SK-N-SH (cell line): Measurements from ENCODE around the gene NPAT. TPM values are rescaled to one million over a fixed set of nuclear protein-coding genes. Genes with fewer than 3 reads are reported as not detected.

Experiments used
- CTCF ChIA-PET: fragments of 300-600, 350-600 bp; formaldehyde crosslinking; extraction: SDS; loops from one replicate; lab custom pipeline; 2021; lab: Yijun Ruan, JAX
- POLR2A ChIA-PET: fragments of 350-600 bp; sonication (Branson Sonifier 250); formaldehyde crosslinking; extraction: SDS; loops from one replicate; lab custom pipeline; 2020; ENCODE audit warnings: antibody characterized with exemption, inconsistent platforms; lab: Yijun Ruan, JAX
- DNase-seq: peaks from one replicate; pipeline ENCODE4 v3.0.0; 2012
- H2AFZ ChIP-seq: fragments of 200-600 bp; sonication (generic); 2 replicates; pipeline ENCODE4 v1.8.1; 2016; ENCODE audit warnings: antibody characterized with exemption, mild to moderate bottlenecking, low read depth
- H3F3A ChIP-seq: fragments of 200-600 bp; sonication (generic); replicated peaks from 2 replicates; pipeline ENCODE3; 2016; ENCODE audit warnings: antibody characterized with exemption, mild to moderate bottlenecking; ENCODE audit not compliant: insufficient read depth
- H3K27ac ChIP-seq, 2 experiments: fragments of 200-500 bp in 1 of 2; fragments of 200-600 bp in 1 of 2; sonication (Bioruptor generic) in 1 of 2; sonication (generic), shearing (Covaris generic) in 1 of 2; 2 replicates each; pipeline versions ENCODE4 v1.5.1 to v1.6.1; 2014 to 2016; ENCODE audit warnings: low read depth in 2 of 2, inconsistent platforms in 1 of 2, low read length in 1 of 2, mild to moderate bottlenecking in 1 of 2, mixed read lengths in 1 of 2
- H3K27me3 ChIP-seq: fragments of 200-600 bp; sonication (generic), shearing (Covaris generic); 2 replicates; pipeline ENCODE4 v1.6.1; 2016; ENCODE audit warnings: mixed run types; ENCODE audit not compliant: insufficient read depth
- H3K36me3 ChIP-seq, 2 experiments: fragments of 200-500 bp in 1 of 2; fragments of 200-600 bp in 1 of 2; sonication (Bioruptor generic) in 1 of 2; sonication (generic) in 1 of 2; replicated peaks in 1 of 2; 2 replicates each; pipeline versions ENCODE3 to v1.5.1; 2014 to 2016; ENCODE audit warnings: low read length in 1 of 2, mild to moderate bottlenecking in 1 of 2; ENCODE audit not compliant: insufficient read depth in 2 of 2, control insufficient read depth in 1 of 2
- H3K4me1 ChIP-seq, 2 experiments: fragments of 200-500 bp in 1 of 2; fragments of 200-600 bp in 1 of 2; sonication (Bioruptor generic) in 1 of 2; sonication (generic), shearing (Covaris generic) in 1 of 2; 2 replicates each; pipeline versions ENCODE4 v1.5.1 to v1.6.1; 2014 to 2016; ENCODE audit warnings: low read depth in 1 of 2, low read length in 1 of 2, mixed run types in 1 of 2; ENCODE audit not compliant: insufficient read depth in 2 of 2, control insufficient read depth in 1 of 2
- H3K4me2 ChIP-seq: fragments of 200-600 bp; sonication (generic), shearing (Covaris generic); 2 replicates; pipeline ENCODE4 v1.6.1; 2017; ENCODE audit warnings: mixed run types
- H3K4me3 ChIP-seq, 2 experiments: fragments of 200-500 bp in 1 of 2; fragments of 200-600 bp in 1 of 2; sonication (Bioruptor generic) in 1 of 2; sonication (generic), shearing (Covaris generic) in 1 of 2; 2 replicates each; pipeline versions ENCODE4 v1.5.1 to v1.8.1; 2014 to 2016; ENCODE audit warnings: low read depth in 2 of 2, inconsistent platforms in 1 of 2, low read length in 1 of 2, mild to moderate bottlenecking in 1 of 2, mixed read lengths in 1 of 2, moderate library complexity in 1 of 2
- H3K79me2 ChIP-seq: fragments of 200-600 bp; sonication (generic); 2 replicates; pipeline ENCODE4 v1.8.1; 2017; ENCODE audit warnings: mild to moderate bottlenecking; ENCODE audit not compliant: insufficient read depth
- H3K9ac ChIP-seq: fragments of 200-600 bp; sonication (generic); 2 replicates; pipeline ENCODE4 v1.6.1; 2017; ENCODE audit warnings: mixed run types
- H3K9me2 ChIP-seq: fragments of 200-600 bp; sonication (generic); 2 replicates; pipeline ENCODE4 v1.6.1; 2017; ENCODE audit warnings: mixed run types
- H3K9me3 ChIP-seq: fragments of 200-600 bp; sonication (generic); 2 replicates; pipeline ENCODE4 v1.6.1; 2017; ENCODE audit warnings: mixed run types, mild to moderate bottlenecking, moderate library complexity
- H4K20me1 ChIP-seq: fragments of 200-600 bp; sonication (generic); 2 replicates; pipeline ENCODE4 v1.6.1; 2017; ENCODE audit warnings: mild to moderate bottlenecking, mixed run types; ENCODE audit not compliant: insufficient read depth
- CTCF ChIP-seq: fragments of 200-600 bp; sonication (generic); IDR thresholded peaks from 2 replicates; pipeline ENCODE4 v1.6.1; 2017; ENCODE audit warnings: antibody characterized with exemption, mild to moderate bottlenecking, moderate library complexity
- EP300 ChIP-seq, 2 experiments: IDR thresholded peaks; 2 replicates each; pipeline versions ENCODE4 v1.4.0 to v1.6.1; 2012; ENCODE audit warnings: borderline replicate concordance in 1 of 2, low read depth in 1 of 2, low read length in 1 of 2
- FOXJ3 ChIP-seq: sonication (generic); formaldehyde crosslinking; IDR thresholded peaks from 2 replicates; pipeline ENCODE4 v1.5.1; 2020; ENCODE audit warnings: mild to moderate bottlenecking, missing genetic modification reagents
- GATA2 ChIP-seq: sonication (generic); formaldehyde crosslinking; IDR thresholded peaks from 2 replicates; pipeline ENCODE4 v1.5.0; 2020; ENCODE audit warnings: mild to moderate bottlenecking, missing genetic modification reagents
- JUND ChIP-seq: IDR thresholded peaks from 2 replicates; pipeline ENCODE4 v1.4.0; 2012
- MEF2A ChIP-seq: IDR thresholded peaks from 2 replicates; pipeline ENCODE4 v1.4.0; 2012; ENCODE audit warnings: low read depth, borderline replicate concordance
- MXI1 ChIP-seq: IDR thresholded peaks from 2 replicates; pipeline ENCODE4 v1.6.1; 2012; ENCODE audit warnings: mild to moderate bottlenecking, low read depth, low read length, improper control_type of control experiment
- NFIC ChIP-seq: IDR thresholded peaks from 2 replicates; pipeline ENCODE4 v1.4.0; 2012; ENCODE audit warnings: borderline replicate concordance
- POLR2AphosphoS5 ChIP-seq: IDR thresholded peaks from 2 replicates; pipeline ENCODE4 v1.6.1; 2012; ENCODE audit warnings: low read depth, low read length
- RAD21 ChIP-seq: IDR thresholded peaks from 2 replicates; pipeline ENCODE4 v1.6.1; 2012; ENCODE audit warnings: mild to moderate bottlenecking, low read length
- RCOR1 ChIP-seq: fragments of 150-350 bp; IDR thresholded peaks from 2 replicates; pipeline ENCODE4 v1.6.1; 2017; ENCODE audit warnings: antibody characterized with exemption, low read length
- REST ChIP-seq: IDR thresholded peaks from 2 replicates; pipeline ENCODE4 v1.6.1; 2012; ENCODE audit warnings: mild to moderate bottlenecking, low read depth, low read length, moderate library complexity
- RXRA ChIP-seq: IDR thresholded peaks from 2 replicates; pipeline ENCODE4 v1.4.0; 2012; ENCODE audit warnings: low read depth, mild to moderate bottlenecking, borderline replicate concordance
- SMC3 ChIP-seq: IDR thresholded peaks from 2 replicates; pipeline ENCODE4 v1.6.1; 2012; ENCODE audit warnings: low read depth, low read length, improper control_type of control experiment
- TAF1 ChIP-seq: IDR thresholded peaks from 2 replicates; pipeline ENCODE4 v1.6.1; 2012; ENCODE audit warnings: low read depth, mild to moderate bottlenecking, low read length, moderate library complexity, borderline replicate concordance
- TEAD4 ChIP-seq: IDR thresholded peaks from 2 replicates; pipeline ENCODE4 v1.4.0; 2012; ENCODE audit warnings: mild to moderate bottlenecking, borderline replicate concordance; ENCODE audit not compliant: insufficient read depth
- YY1 ChIP-seq: IDR thresholded peaks from 2 replicates; pipeline ENCODE4 v1.4.0; 2012; ENCODE audit warnings: low read depth, mild to moderate bottlenecking
- polyA plus RNA-seq, 3 experiments: library from polyadenylated mRNA; depleted of rRNA; stranded (reverse); fragments of >200 nt; gene quantifications; 2 replicates each; pipeline ENCODE4 v1.2.3, GENCODE V29; 2012
- TF ChIP-seq, protein P1 (sequence below): fragments of 150-350 bp; IDR thresholded peaks from 2 replicates; pipeline ENCODE4 v1.6.1; 2016; ENCODE audit warnings: mild to moderate bottlenecking, low read depth, low read length

The NPAT gene
- polyA plus RNA-seq, 1 of the 3 experiments (the other 2 are of a cell fraction): 2.1 TPM

DNA sequence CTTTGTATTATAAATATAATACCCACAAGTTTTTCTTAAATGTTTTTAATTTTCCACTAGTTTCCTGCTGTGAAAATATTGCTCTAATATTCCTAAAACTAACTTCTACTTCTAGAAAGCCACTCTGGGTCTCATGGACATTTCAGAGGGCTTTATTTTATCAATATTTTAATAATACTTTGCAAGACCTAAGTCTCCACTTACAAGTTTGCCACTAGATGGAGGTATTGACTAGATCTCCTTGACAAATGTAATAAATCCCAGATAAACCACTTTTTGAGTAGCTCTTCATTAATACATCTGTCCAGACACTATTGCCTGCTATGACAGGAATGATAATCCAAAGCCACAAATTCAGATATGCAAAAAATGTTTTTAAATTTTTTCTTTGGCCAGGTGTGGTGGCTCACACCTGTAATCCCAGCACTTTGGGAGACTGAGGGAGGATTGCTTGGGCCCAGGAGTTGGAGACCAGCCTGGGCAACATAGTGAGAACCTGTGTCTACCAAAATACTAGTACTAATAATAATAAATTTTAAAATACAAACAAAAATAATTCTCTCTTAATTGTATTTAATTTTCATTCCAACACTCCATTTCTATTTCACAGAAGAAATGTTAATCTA, 104.6 kb downstream of the NPAT start:
- no peaks in the 10 kb centered on the region for H3K9me3 ChIP-seq
- no peaks in the 10 kb centered on the region for H3K36me3 ChIP-seq
- ChIA-PET CTCF (interaction anchor here (0.6 to 2.6 kb wide), 21 partner anchors 9 to 538 kb away, joined by 3 to 30 read pairs (median 4); partner anchors contain the start of genes ATM and NPAT), POLR2A (no interaction called here)
- H3K9ac ChIP-seq: no peak overlapping the region
- H4K20me1 ChIP-seq: no peaks in the 10 kb centered on the region
- peak; percentile 44 for DNase-seq
- peaks cover 0 to 5% of the 10 kb centered on the region in 2 experiments; a peak in 2 of 4 replicates for H3K4me1 ChIP-seq
- no peak overlapping the region for H3K27ac ChIP-seq
- peaks cover 15% of the 10 kb centered on the region for H3K79me2 ChIP-seq
- H3K9me2 ChIP-seq: no peaks in the 10 kb centered on the region
- H3F3A ChIP-seq: peaks cover 10% of the 10 kb centered on the region
- TF ChIP-seq TAF1 (no peak), RCOR1 (no peak), YY1 (no peak), RXRA (no peak), EP300 (IDR thresholded peaks at IDR 0.05; ENCODE audit: borderline replicate concordance in 1 of 2, low read depth in 1 of 2, low read length in 1 of 2) (no peak), JUND (no peak), REST (no peak), POLR2AphosphoS5 (no peak), TEAD4 (no peak), NFIC (no peak), SMC3 (peak; percentile 25), FOXJ3 (CRISPR knock-in tag) (no peak), RAD21 (peak; percentile 78), GATA2 (no peak), MXI1 (no peak), MEF2A (no peak), CTCF (peak; percentile 78)
- TF ChIP-seq, protein P1, sequence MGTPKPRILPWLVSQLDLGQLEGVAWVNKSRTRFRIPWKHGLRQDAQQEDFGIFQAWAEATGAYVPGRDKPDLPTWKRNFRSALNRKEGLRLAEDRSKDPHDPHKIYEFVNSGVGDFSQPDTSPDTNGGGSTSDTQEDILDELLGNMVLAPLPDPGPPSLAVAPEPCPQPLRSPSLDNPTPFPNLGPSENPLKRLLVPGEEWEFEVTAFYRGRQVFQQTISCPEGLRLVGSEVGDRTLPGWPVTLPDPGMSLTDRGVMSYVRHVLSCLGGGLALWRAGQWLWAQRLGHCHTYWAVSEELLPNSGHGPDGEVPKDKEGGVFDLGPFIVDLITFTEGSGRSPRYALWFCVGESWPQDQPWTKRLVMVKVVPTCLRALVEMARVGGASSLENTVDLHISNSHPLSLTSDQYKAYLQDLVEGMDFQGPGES: no peak
- no peak overlapping the region; a peak in 1 of 4 replicates for H3K4me3 ChIP-seq
- no peak overlapping the region for H3K4me2 ChIP-seq
- no peaks in the 10 kb centered on the region for H3K27me3 ChIP-seq
- H2AFZ ChIP-seq: no peak overlapping the region
